Measurements from ENCODE around the gene PEX5L. TPM values are rescaled to one million over a fixed set of nuclear protein-coding genes. Genes with fewer than 3 reads are reported as not detected.

Gene PEX5L
- total RNA-seq, 2 donors from 2014 or later: 1.1 to 4.1 TPM

DNA sequence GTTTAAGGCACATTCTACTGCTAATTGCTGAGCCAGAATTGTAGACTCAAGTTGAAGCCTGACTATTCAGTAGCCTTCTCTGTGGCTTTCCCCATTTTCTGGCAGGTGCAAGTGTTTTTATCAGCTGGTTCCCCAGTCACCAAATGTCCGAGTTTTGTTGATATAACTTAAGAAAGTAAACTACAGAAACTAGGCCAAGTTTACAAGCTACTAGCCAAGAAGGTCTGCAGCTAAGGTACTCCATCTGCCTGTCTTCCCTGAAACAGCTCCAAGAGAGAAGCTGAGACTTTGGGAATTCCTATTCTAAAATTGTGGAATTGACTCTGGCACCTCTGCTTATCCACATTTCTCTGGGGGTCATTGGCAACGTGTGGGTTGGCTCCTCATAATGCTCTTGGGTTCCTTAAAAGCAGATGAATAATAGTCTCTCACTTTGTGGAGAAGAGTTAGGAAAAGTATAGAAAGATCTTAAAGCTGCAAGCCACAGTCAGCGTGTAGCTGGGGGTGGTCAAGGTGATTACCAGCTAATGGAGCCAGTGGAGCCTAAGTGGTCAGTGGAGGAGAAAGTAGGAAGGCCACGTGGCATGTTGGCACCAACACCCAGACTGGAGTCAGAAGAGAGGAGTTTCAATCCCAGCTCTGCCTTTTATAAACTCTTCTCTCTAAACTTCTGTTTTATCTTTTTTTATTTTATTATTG is 128.8 kb downstream of the PEX5L start:
- TF ChIP-seq POLR2AphosphoS5 (IDR thresholded peaks at IDR 0.05) (peak; percentile 53), POLR2A (IDR thresholded peaks at IDR 0.05) (no peak)
- TF ChIP-seq, protein P1, sequence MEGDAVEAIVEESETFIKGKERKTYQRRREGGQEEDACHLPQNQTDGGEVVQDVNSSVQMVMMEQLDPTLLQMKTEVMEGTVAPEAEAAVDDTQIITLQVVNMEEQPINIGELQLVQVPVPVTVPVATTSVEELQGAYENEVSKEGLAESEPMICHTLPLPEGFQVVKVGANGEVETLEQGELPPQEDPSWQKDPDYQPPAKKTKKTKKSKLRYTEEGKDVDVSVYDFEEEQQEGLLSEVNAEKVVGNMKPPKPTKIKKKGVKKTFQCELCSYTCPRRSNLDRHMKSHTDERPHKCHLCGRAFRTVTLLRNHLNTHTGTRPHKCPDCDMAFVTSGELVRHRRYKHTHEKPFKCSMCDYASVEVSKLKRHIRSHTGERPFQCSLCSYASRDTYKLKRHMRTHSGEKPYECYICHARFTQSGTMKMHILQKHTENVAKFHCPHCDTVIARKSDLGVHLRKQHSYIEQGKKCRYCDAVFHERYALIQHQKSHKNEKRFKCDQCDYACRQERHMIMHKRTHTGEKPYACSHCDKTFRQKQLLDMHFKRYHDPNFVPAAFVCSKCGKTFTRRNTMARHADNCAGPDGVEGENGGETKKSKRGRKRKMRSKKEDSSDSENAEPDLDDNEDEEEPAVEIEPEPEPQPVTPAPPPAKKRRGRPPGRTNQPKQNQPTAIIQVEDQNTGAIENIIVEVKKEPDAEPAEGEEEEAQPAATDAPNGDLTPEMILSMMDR (IDR thresholded peaks at IDR 0.05): peak in 2 of 4 experiments; percentile 8 to 28
- no peaks in the 10 kb centered on the region for H3K9me3 ChIP-seq
- 60% methylated on average over 4 of the region's 4 CpGs for WGBS
- no peak overlapping the region for H3K27ac ChIP-seq
- intact Hi-C loops (cut with DNase I): no loop called here
- H3K27me3 ChIP-seq (replicated peaks; ENCODE audit: insufficient read depth): no peaks in the 10 kb centered on the region
- no peaks in the 10 kb centered on the region for H3K4me1 ChIP-seq (replicated peaks)
- DNase-seq (ENCODE audit: low spot score): peak; percentile 20
- no peak overlapping the region for H3K4me3 ChIP-seq
- H3K36me3 ChIP-seq: no peaks in the 10 kb centered on the region

DNA sequence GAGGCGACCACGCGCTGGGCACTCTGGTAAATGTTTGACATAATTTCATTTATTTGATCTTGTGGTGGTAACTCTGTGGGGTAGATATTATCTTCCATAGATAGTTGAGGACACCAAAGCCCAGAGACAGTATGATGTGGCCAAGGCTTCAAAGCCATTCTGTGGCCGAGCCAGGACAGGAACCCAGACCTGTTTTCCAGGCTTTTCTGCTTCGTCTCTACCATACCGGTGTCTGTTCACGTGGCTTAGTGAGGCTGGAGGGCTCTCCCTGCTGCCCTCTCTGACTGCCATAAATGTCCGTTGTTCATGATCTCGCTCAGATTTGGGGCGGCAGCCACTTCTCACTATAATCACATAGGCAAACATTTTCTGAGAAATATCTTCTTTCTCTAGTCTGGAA is 134.7 kb downstream of the PEX5L start:
- Histone ChIP-seq H3K27me3 (replicated peaks; ENCODE audit: insufficient read depth) (no peaks in the 10 kb centered on the region), H3K4me3 (no peak overlapping the region), H3K9me3 (no peaks in the 10 kb centered on the region), H3K4me1 (replicated peaks) (no peaks in the 10 kb centered on the region), H3K27ac (no peak overlapping the region), H3K36me3 (no peaks in the 10 kb centered on the region)
- intact Hi-C loops (cut with DNase I): no loop called here
- whole genome bisulfite sequencing: 40% methylated on average over 10 of the region's 10 CpGs
- no peak for DNase-seq (ENCODE audit: low spot score)
- TF ChIP-seq POLR2AphosphoS5 (IDR thresholded peaks at IDR 0.05): no peak
- TF ChIP-seq, protein P1 (IDR thresholded peaks at IDR 0.05): no peak
- TF ChIP-seq POLR2A (IDR thresholded peaks at IDR 0.05): no peak

DNA sequence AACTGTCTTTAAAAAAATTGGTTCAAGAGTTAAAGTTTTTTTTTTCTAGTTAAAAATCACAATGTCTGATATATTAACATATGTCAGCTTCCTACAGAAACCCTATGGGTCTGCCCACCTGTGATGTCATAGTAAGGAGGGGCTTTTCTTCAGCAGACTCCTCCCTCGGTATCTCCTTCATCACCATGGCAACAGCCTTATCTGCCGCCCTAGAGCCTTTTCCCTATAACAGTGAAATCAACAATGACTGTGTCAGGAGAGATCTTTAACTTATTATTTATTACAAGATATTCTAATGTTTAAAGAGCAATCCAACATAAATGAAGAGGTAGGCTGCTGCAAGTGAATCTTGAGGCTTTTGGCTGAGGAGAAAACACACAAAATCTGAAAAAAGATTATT is 138.7 kb downstream of the PEX5L start:
- no peak for DNase-seq (ENCODE audit: low spot score)

DNA sequence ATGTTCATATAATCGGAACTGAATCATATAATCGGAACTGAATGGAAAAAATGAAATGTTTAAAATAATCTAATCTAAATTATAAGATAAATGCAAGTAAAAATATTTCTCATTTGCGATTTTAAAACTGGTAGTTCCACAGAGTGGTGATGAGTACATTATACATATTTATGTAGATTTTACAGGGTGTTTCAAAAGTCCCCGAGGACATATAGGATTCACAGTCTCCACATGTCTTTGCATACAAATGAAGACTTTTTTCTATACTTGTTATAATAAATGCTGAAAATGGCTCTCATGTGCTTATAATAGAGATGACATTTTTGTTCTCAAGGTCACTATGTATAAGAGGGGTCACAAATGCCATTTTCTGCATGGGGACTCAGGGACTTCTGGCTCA is 139.5 kb downstream of the PEX5L start:
- no peaks in the 10 kb centered on the region for H3K4me1 ChIP-seq (replicated peaks)
- TF ChIP-seq POLR2AphosphoS5 (IDR thresholded peaks at IDR 0.05): no peak
- TF ChIP-seq, protein P1 (IDR thresholded peaks at IDR 0.05): no peak
- TF ChIP-seq POLR2A (IDR thresholded peaks at IDR 0.05): no peak
- DNase-seq (ENCODE audit: low spot score): no peak
- no peaks in the 10 kb centered on the region for H3K36me3 ChIP-seq
- no peaks in the 10 kb centered on the region for H3K27me3 ChIP-seq (replicated peaks; ENCODE audit: insufficient read depth)
- H3K9me3 ChIP-seq: no peaks in the 10 kb centered on the region
- WGBS: 83% methylated on average over 4 of the region's 4 CpGs
- no peak overlapping the region for H3K27ac ChIP-seq
- H3K4me3 ChIP-seq: no peak overlapping the region
- intact Hi-C loops (cut with DNase I): no loop called here

More for the DNA sequence above, 138.7 kb downstream of the PEX5L start:
- intact Hi-C loops (cut with DNase I): no loop called here
- Histone ChIP-seq H3K9me3 (no peaks in the 10 kb centered on the region), H3K4me3 (no peak overlapping the region), H3K27me3 (replicated peaks; ENCODE audit: insufficient read depth) (no peaks in the 10 kb centered on the region), H3K36me3 (no peaks in the 10 kb centered on the region), H3K4me1 (replicated peaks) (no peaks in the 10 kb centered on the region), H3K27ac (no peak overlapping the region)
- no peak for TF ChIP-seq POLR2AphosphoS5 (IDR thresholded peaks at IDR 0.05)
- TF ChIP-seq, protein P1 (IDR thresholded peaks at IDR 0.05): no peak
- no peak for TF ChIP-seq POLR2A (IDR thresholded peaks at IDR 0.05)
- WGBS: 27% methylated on average over 2 of the region's 2 CpGs

DNA sequence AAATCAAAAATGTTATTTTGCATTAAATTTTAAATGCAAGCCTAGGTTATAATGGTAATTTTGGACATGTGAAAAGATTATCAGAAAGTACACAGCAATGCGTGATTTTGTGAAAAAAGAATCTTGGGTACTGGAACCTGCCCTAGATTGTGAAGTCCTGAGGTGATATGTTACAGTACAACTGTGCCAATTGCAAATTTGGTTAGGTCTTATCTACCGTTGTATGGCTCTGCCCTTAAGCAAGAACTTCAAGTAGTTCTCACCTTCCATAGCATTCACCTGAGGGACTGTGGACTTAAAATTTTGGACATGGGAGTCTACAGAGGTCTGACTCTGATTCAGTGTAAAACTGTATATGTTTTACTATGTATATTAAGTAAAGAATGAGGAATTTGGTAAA is 140.2 kb downstream of the PEX5L start:
- no peaks in the 10 kb centered on the region for H3K27me3 ChIP-seq (replicated peaks; ENCODE audit: insufficient read depth)
- no peak overlapping the region for H3K4me3 ChIP-seq
- intact Hi-C loops (cut with DNase I): no loop called here
- no peaks in the 10 kb centered on the region for H3K4me1 ChIP-seq (replicated peaks)
- no peaks in the 10 kb centered on the region for H3K36me3 ChIP-seq
- no peak overlapping the region for H3K27ac ChIP-seq
- no peaks in the 10 kb centered on the region for H3K9me3 ChIP-seq
- TF ChIP-seq POLR2AphosphoS5 (IDR thresholded peaks at IDR 0.05) (no peak), POLR2A (IDR thresholded peaks at IDR 0.05) (no peak)
- TF ChIP-seq, protein P1 (IDR thresholded peaks at IDR 0.05): no peak
- 87% methylated on average over 2 of the region's 2 CpGs for WGBS
- no peak for DNase-seq (ENCODE audit: low spot score)

Data from prostate gland (tissue), 2 donors.